ENCODE data around the gene CNEP1R1. TPM values are rescaled to one million over a fixed set of nuclear protein-coding genes. Genes with fewer than 3 reads are reported as not detected.

The CNEP1R1 gene
- total RNA-seq, 1 experiment from 2014 or later: 18.5 TPM

- no CpG with 5 or more reads among the region's 2 CpGs for WGBS (ENCODE audit: extremely low coverage, insufficient read length, low lambda C conversion rate)
- H3K4me1 Mint-ChIP-seq: peaks cover 6 to 12% of the 10 kb centered on the region in 2 experiments
- H4K20me1 ChIP-seq (ENCODE audit: control insufficient read depth, insufficient read depth, insufficient read length): no peaks in the 10 kb centered on the region
Measured at GRCh38 chr16:50010212-50010611, 14.8 kb upstream of the CNEP1R1 start.

More at GRCh38 chr16:50010212-50010611, 14.8 kb upstream of the CNEP1R1 start:
- H3K4me1 ChIP-seq (ENCODE audit: insufficient read depth, low read length): no peaks in the 10 kb centered on the region
- Mint-ChIP-seq H3K4me3 (no peak overlapping the region; a peak in 1 of 5 replicates), H3K27ac (no peak overlapping the region; a peak in 1 of 7 replicates), H3K27me3 (ENCODE audit: low read depth) (peaks cover 3% of the 10 kb centered on the region), H3K9me3 (peaks cover 5 to 12% of the 10 kb centered on the region in 2 experiments; a peak in 4 of 5 replicates), H3K36me3 (ENCODE audit: insufficient read depth in 1 of 3, low read depth in 3 of 3) (peaks cover 0 to 7% (median 4%) of the 10 kb centered on the region in 3 experiments; a peak in 4 of 7 replicates)
- no peaks in the 10 kb centered on the region for H3K79me2 ChIP-seq (ENCODE audit: insufficient read depth, low read length)
- no peak overlapping the region for H3K14ac ChIP-seq (ENCODE audit: insufficient read depth, low read length)
- H2BK20ac ChIP-seq (ENCODE audit: low read depth, low read length, poor library complexity, severe bottlenecking): no peak overlapping the region
- H3K23me2 ChIP-seq (ENCODE audit: insufficient read length, low read depth, low read length, poor library complexity, severe bottlenecking): no peaks in the 10 kb centered on the region
- H2BK15ac ChIP-seq (ENCODE audit: low read depth, low read length): no peak overlapping the region
- H2BK5ac ChIP-seq (ENCODE audit: insufficient read length, low read length): no peak overlapping the region
- no peak overlapping the region for H3K9ac ChIP-seq (ENCODE audit: extremely low read depth, insufficient read length, low read length)
- H3K4me2 ChIP-seq (ENCODE audit: insufficient read depth, insufficient read length, low read length): no peak overlapping the region
- no peak overlapping the region for H2BK12ac ChIP-seq (ENCODE audit: insufficient read length, low read depth, low read length)
- H3T11ph ChIP-seq (ENCODE audit: low read length): no peak overlapping the region
- no peaks in the 10 kb centered on the region for H3K9me3 ChIP-seq (ENCODE audit: control insufficient read depth, low read depth, low read length)
- no peak overlapping the region for H4K5ac ChIP-seq (ENCODE audit: insufficient read length, low read depth, low read length)
- no peak overlapping the region for H3K4ac ChIP-seq (ENCODE audit: low read depth, low read length)
- DNase-seq: no peak
- no peak overlapping the region for H3K23ac ChIP-seq (ENCODE audit: insufficient read length, low read depth, low read length)
- no peak overlapping the region for H3K27ac ChIP-seq (ENCODE audit: insufficient read length, low read depth, low read length)
- no peak overlapping the region for H2BK120ac ChIP-seq (ENCODE audit: low read depth, low read length, poor library complexity, severe bottlenecking)
- no peaks in the 10 kb centered on the region for H3K27me3 ChIP-seq (ENCODE audit: insufficient read depth, low read length)
- H3K56ac ChIP-seq (ENCODE audit: insufficient read length, low read depth, low read length): no peak overlapping the region
- no peak overlapping the region for H4K91ac ChIP-seq (ENCODE audit: insufficient read length, low read depth, low read length)
- H2AK5ac ChIP-seq (ENCODE audit: insufficient read length, low read length): no peak overlapping the region
- H3K18ac ChIP-seq (ENCODE audit: insufficient read length, low read depth, low read length): no peak overlapping the region
- no peaks in the 10 kb centered on the region for H3K79me1 ChIP-seq (ENCODE audit: insufficient read depth, low read depth, low read length, poor library complexity, severe bottlenecking)
- TF ChIP-seq CTCF (conservative IDR thresholded peaks at IDR 0.05): no peak
- H4K8ac ChIP-seq (replicated peaks; ENCODE audit: insufficient read length, low read depth, low read length): no peak overlapping the region
- no peak overlapping the region for H2AFZ ChIP-seq (ENCODE audit: low read length)

Measured in H9 (cell line).